Neural cell (in vitro differentiated cells): ENCODE results near the gene BDKRB1. TPM values are rescaled to one million over a fixed set of nuclear protein-coding genes. Genes with fewer than 3 reads are reported as not detected.

ENCODE experiments used
- H2AFZ ChIP-seq: fragments of 200-600, 300-800 bp; sonication (generic), shearing (Covaris generic); 2 replicates; pipeline ENCODE4 v1.6.0; 2014; ENCODE audit warnings: low read depth, mild to moderate bottlenecking, antibody characterized with exemption, low read length, moderate library complexity
- H3F3A ChIP-seq: fragments of 200-600 bp; shearing (Covaris generic); 2 replicates; pipeline ENCODE4 v1.6.1; 2016; ENCODE audit warnings: mild to moderate bottlenecking, moderate library complexity, mixed read lengths, antibody characterized with exemption, low read length; ENCODE audit not compliant: insufficient read depth, poor library complexity, severe bottlenecking
- H3K27ac ChIP-seq: fragments of 200-600, 300-800 bp; sonication (generic), shearing (Covaris generic); 2 replicates; pipeline ENCODE4 v1.5.1; 2014; ENCODE audit warnings: mild to moderate bottlenecking, low read length, moderate library complexity
- H3K27me3 ChIP-seq: fragments of 300-800, 200-600 bp; sonication (generic), shearing (Covaris generic); 2 replicates; pipeline ENCODE4 v1.6.0; 2014; ENCODE audit warnings: mild to moderate bottlenecking, low read depth, low read length, moderate library complexity; ENCODE audit not compliant: insufficient read depth
- H3K36me3 ChIP-seq: fragments of 300-800, 200-600 bp; sonication (generic), shearing (Covaris generic); 2 replicates; pipeline ENCODE4 v1.5.1; 2014; ENCODE audit warnings: mild to moderate bottlenecking, antibody characterized with exemption, low read length, moderate library complexity; ENCODE audit not compliant: insufficient read depth
- H3K4me2 ChIP-seq: fragments of 300-800, 200-600 bp; sonication (generic), shearing (Covaris generic); 2 replicates; pipeline ENCODE4 v1.6.0; 2014; ENCODE audit warnings: mild to moderate bottlenecking, low read length
- H3K4me3 ChIP-seq: fragments of 300-800, 200-600 bp; sonication (generic), shearing (Covaris generic); 2 replicates; pipeline ENCODE4 v1.5.1; 2014; ENCODE audit warnings: mild to moderate bottlenecking, low read length, moderate library complexity
- H3K79me2 ChIP-seq: fragments of 200-600 bp; shearing (Covaris generic); replicated peaks from 2 replicates; pipeline ENCODE4 v1.6.0; 2014; ENCODE audit warnings: mild to moderate bottlenecking, low read length, moderate library complexity; ENCODE audit not compliant: insufficient read depth
- H3K9ac ChIP-seq: fragments of 300-800, 200-600 bp; sonication (generic), shearing (Covaris generic); 2 replicates; pipeline ENCODE4 v1.6.1; 2016; ENCODE audit warnings: mild to moderate bottlenecking, low read length, mixed read lengths
- H3K9me2 ChIP-seq: fragments of 200-600 bp; shearing (Covaris generic); 2 replicates; pipeline ENCODE4 v1.6.1; 2016; ENCODE audit warnings: mild to moderate bottlenecking, low read length, mixed read lengths; ENCODE audit not compliant: insufficient read depth
- H3K9me3 ChIP-seq: fragments of 200-600, 300-800 bp; sonication (generic), shearing (Covaris generic); 2 replicates; pipeline ENCODE4 v1.6.1; 2016; ENCODE audit warnings: mild to moderate bottlenecking, mixed run types, low read length, moderate library complexity, mixed read lengths
- H4K20me1 ChIP-seq: fragments of 200-600 bp; shearing (Covaris generic); 2 replicates; pipeline ENCODE4 v1.6.1; 2016; ENCODE audit warnings: mild to moderate bottlenecking, mixed run types; ENCODE audit not compliant: insufficient read depth
- EP300 ChIP-seq: fragments of 450-650 bp; conservative IDR thresholded peaks from 2 replicates; pipeline ENCODE4 v1.6.1; 2014; ENCODE audit warnings: antibody characterized with exemption, mild to moderate bottlenecking, moderate library complexity; ENCODE audit not compliant: poor library complexity, severe bottlenecking
- EZH2 ChIP-seq: fragments of 200-600, 300-800 bp; shearing (Covaris generic), sonication (generic); IDR thresholded peaks from 2 replicates; pipeline ENCODE4 v1.6.1; 2014; ENCODE audit warnings: antibody characterized with exemption, low read length, borderline replicate concordance, mild to moderate bottlenecking; ENCODE audit not compliant: insufficient read depth, poor library complexity, severe bottlenecking
- MXI1 ChIP-seq: fragments of 450-650 bp; conservative IDR thresholded peaks from 2 replicates; pipeline ENCODE4 v1.6.1; 2014; ENCODE audit warnings: antibody characterized with exemption, mild to moderate bottlenecking; ENCODE audit not compliant: poor library complexity, severe bottlenecking
- POLR2AphosphoS5 ChIP-seq: IDR thresholded peaks from 2 replicates; pipeline ENCODE4 v1.6.1; 2012
- RAD21 ChIP-seq: fragments of 450-650 bp; conservative IDR thresholded peaks from 2 replicates; pipeline ENCODE4 v1.6.1; 2014; ENCODE audit warnings: antibody characterized with exemption, mild to moderate bottlenecking, moderate library complexity
- REST ChIP-seq: IDR thresholded peaks from 2 replicates; pipeline ENCODE4 v1.6.1; 2012; ENCODE audit warnings: borderline replicate concordance
- SMC3 ChIP-seq: fragments of 450-650 bp; conservative IDR thresholded peaks from 2 replicates; pipeline ENCODE4 v1.6.1; 2014; ENCODE audit warnings: antibody characterized with exemption, mild to moderate bottlenecking, moderate library complexity; ENCODE audit not compliant: poor library complexity
- TAF1 ChIP-seq: IDR thresholded peaks from 2 replicates; pipeline ENCODE4 v1.6.1; 2012; ENCODE audit warnings: low read depth
- polyA plus RNA-seq: library from polyadenylated mRNA; depleted of rRNA; stranded (reverse); fragments of >200 nt; gene quantifications from 2 replicates; pipeline ENCODE4 v1.2.3, GENCODE V29; 2014
- TF ChIP-seq, protein P1 (sequence below): fragments of 450-650 bp; IDR thresholded peaks from 2 replicates; pipeline ENCODE4 v1.5.1; 2014; ENCODE audit warnings: antibody characterized with exemption, mild to moderate bottlenecking, moderate library complexity; ENCODE audit not compliant: poor library complexity, severe bottlenecking

The BDKRB1 gene
- polyA plus RNA-seq, 1 donor from 2014 or later = not detected

GRCh38 chr14:96249029-96249428, 7.0 kb upstream of the BDKRB1 start:
- no peaks in the 10 kb centered on the region for H3K9me2 ChIP-seq
- TF ChIP-seq MXI1 = no peak
- TF ChIP-seq EZH2 = no peak
- no peak overlapping the region for H3K9ac ChIP-seq
- no peak overlapping the region for H2AFZ ChIP-seq
- H3K4me2 ChIP-seq = no peak overlapping the region
- no peak overlapping the region for H3K4me3 ChIP-seq
- no peaks in the 10 kb centered on the region for H3F3A ChIP-seq
- no peak overlapping the region for H3K27ac ChIP-seq
- no peaks in the 10 kb centered on the region for H3K79me2 ChIP-seq
- no peaks in the 10 kb centered on the region for H4K20me1 ChIP-seq
- no peaks in the 10 kb centered on the region for H3K27me3 ChIP-seq
- no peaks in the 10 kb centered on the region for H3K9me3 ChIP-seq
- H3K36me3 ChIP-seq = no peaks in the 10 kb centered on the region

- Histone ChIP-seq H3K4me3 (no peak overlapping the region), H3K9ac (no peak overlapping the region), H3K4me2 (no peak overlapping the region), H3K9me2 (no peaks in the 10 kb centered on the region), H3K36me3 (no peaks in the 10 kb centered on the region), H4K20me1 (no peaks in the 10 kb centered on the region), H3K9me3 (no peaks in the 10 kb centered on the region), H3F3A (no peaks in the 10 kb centered on the region), H3K79me2 (no peaks in the 10 kb centered on the region), H2AFZ (no peak overlapping the region), H3K27ac (no peak overlapping the region), H3K27me3 (no peaks in the 10 kb centered on the region)
- TF ChIP-seq, protein P1, sequence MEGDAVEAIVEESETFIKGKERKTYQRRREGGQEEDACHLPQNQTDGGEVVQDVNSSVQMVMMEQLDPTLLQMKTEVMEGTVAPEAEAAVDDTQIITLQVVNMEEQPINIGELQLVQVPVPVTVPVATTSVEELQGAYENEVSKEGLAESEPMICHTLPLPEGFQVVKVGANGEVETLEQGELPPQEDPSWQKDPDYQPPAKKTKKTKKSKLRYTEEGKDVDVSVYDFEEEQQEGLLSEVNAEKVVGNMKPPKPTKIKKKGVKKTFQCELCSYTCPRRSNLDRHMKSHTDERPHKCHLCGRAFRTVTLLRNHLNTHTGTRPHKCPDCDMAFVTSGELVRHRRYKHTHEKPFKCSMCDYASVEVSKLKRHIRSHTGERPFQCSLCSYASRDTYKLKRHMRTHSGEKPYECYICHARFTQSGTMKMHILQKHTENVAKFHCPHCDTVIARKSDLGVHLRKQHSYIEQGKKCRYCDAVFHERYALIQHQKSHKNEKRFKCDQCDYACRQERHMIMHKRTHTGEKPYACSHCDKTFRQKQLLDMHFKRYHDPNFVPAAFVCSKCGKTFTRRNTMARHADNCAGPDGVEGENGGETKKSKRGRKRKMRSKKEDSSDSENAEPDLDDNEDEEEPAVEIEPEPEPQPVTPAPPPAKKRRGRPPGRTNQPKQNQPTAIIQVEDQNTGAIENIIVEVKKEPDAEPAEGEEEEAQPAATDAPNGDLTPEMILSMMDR = no peak
- TF ChIP-seq POLR2AphosphoS5 (no peak), EP300 (no peak), SMC3 (no peak), RAD21 (no peak), MXI1 (no peak), REST (no peak), EZH2 (no peak), TAF1 (no peak)
Measured at GRCh38 chr14:96250485-96250884, 5.5 kb upstream of the BDKRB1 start.

DNA sequence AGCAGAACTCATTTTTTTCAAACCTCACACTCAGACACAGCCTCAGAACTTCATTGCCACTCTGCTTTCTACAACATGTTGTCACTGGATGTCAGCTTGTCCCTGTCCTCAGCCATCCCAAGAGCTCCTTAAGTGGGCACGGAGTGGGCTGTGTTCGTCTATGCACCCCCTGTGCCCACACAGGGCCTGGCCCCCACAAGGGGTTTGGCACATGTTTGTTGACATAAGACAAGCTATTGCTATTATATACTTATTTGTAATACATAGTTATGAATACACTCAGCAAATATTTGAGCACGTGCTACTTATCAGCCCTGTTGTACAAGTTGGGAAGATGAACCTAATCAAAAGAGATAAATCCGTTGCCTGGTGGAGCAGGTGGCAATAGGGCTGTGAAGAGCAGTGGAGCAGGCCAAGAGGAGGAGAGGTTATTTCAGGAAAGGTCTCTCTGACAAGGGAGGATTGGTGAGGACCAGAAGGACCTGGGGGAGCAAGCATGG, 4.3 kb upstream of the BDKRB1 start:
- no peak for TF ChIP-seq SMC3
- no peak for TF ChIP-seq TAF1
- TF ChIP-seq, protein P1 = no peak
- no peak for TF ChIP-seq POLR2AphosphoS5
- TF ChIP-seq EZH2 = no peak
- no peak for TF ChIP-seq RAD21
- no peak for TF ChIP-seq EP300
- Histone ChIP-seq H4K20me1 (no peaks in the 10 kb centered on the region), H3K9ac (no peak overlapping the region), H3K27ac (no peak overlapping the region), H3K4me3 (no peak overlapping the region), H3F3A (no peaks in the 10 kb centered on the region), H3K4me2 (no peak overlapping the region), H3K36me3 (no peaks in the 10 kb centered on the region), H3K79me2 (no peaks in the 10 kb centered on the region), H2AFZ (no peak overlapping the region), H3K9me3 (no peaks in the 10 kb centered on the region), H3K27me3 (no peaks in the 10 kb centered on the region), H3K9me2 (no peaks in the 10 kb centered on the region)
